GM23248 (cell line): Measurements from ENCODE around the gene TMEM273. TPM values are rescaled to one million over a fixed set of nuclear protein-coding genes. Genes with fewer than 3 reads are reported as not detected.
A peak's percentile ranks its signal among the peaks of the same experiment; 100 is the strongest.

Experiments
- DNase-seq: peaks from one replicate; pipeline ENCODE4 v3.0.0-alpha.2; 2015
- H2AFZ ChIP-seq: fragments of 200-600 bp; sonication (generic); 2 replicates; pipeline ENCODE4 v1.6.1; 2016; ENCODE audit warnings: antibody characterized with exemption
- H3F3A ChIP-seq: fragments of 200-600 bp; sonication (generic); 2 replicates; pipeline ENCODE4 v1.6.1; 2016; ENCODE audit warnings: mild to moderate bottlenecking, antibody characterized with exemption, mixed run types; ENCODE audit not compliant: insufficient read depth
- H3K27ac ChIP-seq: fragments of 200-600 bp; sonication (generic); 2 replicates; pipeline ENCODE4 v1.5.1; 2016; ENCODE audit warnings: mild to moderate bottlenecking
- H3K27me3 ChIP-seq: fragments of 200-600 bp; sonication (generic); replicated peaks from 2 replicates; pipeline ENCODE4 v1.6.1; 2016; ENCODE audit warnings: mild to moderate bottlenecking; ENCODE audit not compliant: insufficient read depth
- H3K36me3 ChIP-seq: fragments of 200-600 bp; sonication (generic); 2 replicates; pipeline ENCODE4 v1.6.1; 2016; ENCODE audit warnings: low read depth, mild to moderate bottlenecking
- H3K4me1 ChIP-seq: fragments of 200-600 bp; sonication (generic); 2 replicates; pipeline ENCODE4 v1.6.1; 2016; ENCODE audit warnings: mild to moderate bottlenecking; ENCODE audit not compliant: insufficient read depth
- H3K4me2 ChIP-seq: fragments of 200-600 bp; sonication (generic); one replicate; pipeline ENCODE4 v1.6.1; 2016; ENCODE audit warnings: mild to moderate bottlenecking; ENCODE audit not compliant: unreplicated experiment
- H3K4me3 ChIP-seq: fragments of 200-600 bp; sonication (generic); 2 replicates; pipeline ENCODE4 v1.5.1; 2016; ENCODE audit warnings: mild to moderate bottlenecking
- H3K79me2 ChIP-seq: fragments of 200-600 bp; sonication (generic); 2 replicates; pipeline ENCODE4 v1.6.1; 2016; ENCODE audit warnings: mild to moderate bottlenecking; ENCODE audit not compliant: insufficient read depth
- H3K9ac ChIP-seq: fragments of 200-600 bp; sonication (generic); 2 replicates; pipeline ENCODE4 v1.6.1; 2016; ENCODE audit warnings: mild to moderate bottlenecking
- H3K9me2 ChIP-seq: fragments of 200-600 bp; sonication (generic); 2 replicates; pipeline ENCODE4 v1.6.1; 2016; ENCODE audit warnings: mixed run types, mild to moderate bottlenecking, moderate library complexity; ENCODE audit not compliant: insufficient read depth
- H3K9me3 ChIP-seq: fragments of 200-600 bp; sonication (generic); one replicate; pipeline ENCODE4 v1.6.1; 2017; ENCODE audit warnings: low read depth
- H4K20me1 ChIP-seq: fragments of 200-600 bp; sonication (generic); 2 replicates; pipeline ENCODE4 v1.6.0; 2016; ENCODE audit not compliant: insufficient read depth
- EZH2 ChIP-seq: fragments of 200-600 bp; sonication (generic); IDR thresholded peaks from 2 replicates; pipeline ENCODE4 v1.6.1; 2018; ENCODE audit warnings: antibody characterized with exemption, mild to moderate bottlenecking; ENCODE audit not compliant: insufficient read depth, poor library complexity, severe bottlenecking
- EZH2phosphoT487 ChIP-seq: fragments of 200-600 bp; sonication (generic); IDR thresholded peaks from 2 replicates; pipeline ENCODE4 v1.6.1; 2018; ENCODE audit warnings: antibody characterized with exemption, moderate library complexity, mild to moderate bottlenecking, low read depth; ENCODE audit not compliant: insufficient read depth
- WGBS, 2 experiments: methylation state at CpG; one replicate each; pipeline ENCODE4 v1.1.6; 2015 to 2017; ENCODE audit warnings: low lambda C conversion rate in 2 of 2, low coverage in 1 of 2; ENCODE audit errors: missing lambda C conversion rate in 2 of 2; 5-methylcytosine and 5-hydroxymethylcytosine counted together
- in situ Hi-C: fragments of 300-500 bp; cut with MboI; formaldehyde crosslinking; loops from 2 replicates; pipeline ENCODE4 v1.15.0; 2020
- polyA plus RNA-seq: library from polyadenylated mRNA; unstranded; fragments of >200 nt; fragmentation: Nextera tagmentation; extraction: Ambion mirVana; gene quantifications from 2 replicates; pipeline ENCODE4 v1.2.1, GENCODE V29; 2016
- total RNA-seq: library from RNA; depleted of rRNA; stranded (reverse); fragments of >200 nt; shearing (Covaris generic); gene quantifications from 2 replicates; pipeline ENCODE4 v1.2.3, GENCODE V29; 2014

Gene TMEM273
- total and polyA plus RNA-seq, 2 experiments from 2014 or later: not detected

- Histone ChIP-seq H3K79me2 (peaks cover 49% of the 10 kb centered on the region), H3K27me3 (no peaks in the 10 kb centered on the region), H3K27ac (no peak overlapping the region), H3K36me3 (no peaks in the 10 kb centered on the region), H3K4me2 (no peak overlapping the region), H2AFZ (no peak overlapping the region), H3K9me3 (no peaks in the 10 kb centered on the region), H3K9me2 (no peaks in the 10 kb centered on the region), H3K4me3 (no peak overlapping the region), H3K4me1 (peaks cover 32% of the 10 kb centered on the region), H3K9ac (no peak overlapping the region), H4K20me1 (no peaks in the 10 kb centered on the region), H3F3A (peaks cover 6% of the 10 kb centered on the region)
- TF ChIP-seq EZH2 (no peak), EZH2phosphoT487 (no peak)
- no peak for DNase-seq
- in situ Hi-C loops: no loop called here
- 57 to 63% methylated on average over 3 of the region's 3 CpGs for WGBS, 2 experiments
Observed at GRCh38 chr10:49112098-49112497, 76.1 kb downstream of the TMEM273 start.

GRCh38 chr10:49111320-49111698 lies 76.9 kb downstream of the TMEM273 start:
- no peaks in the 10 kb centered on the region for H4K20me1 ChIP-seq
- H3K4me3 ChIP-seq: no peak overlapping the region
- H3K4me2 ChIP-seq: no peak overlapping the region
- peaks cover 53% of the 10 kb centered on the region for H3K79me2 ChIP-seq
- H2AFZ ChIP-seq: no peak overlapping the region
- no peak overlapping the region for H3K9ac ChIP-seq
- H3K27me3 ChIP-seq: no peaks in the 10 kb centered on the region
- 77 to 80% methylated on average over 8 of the region's 8 CpGs for WGBS, 2 experiments
- H3K9me2 ChIP-seq: no peaks in the 10 kb centered on the region
- no peaks in the 10 kb centered on the region for H3K9me3 ChIP-seq
- DNase-seq: no peak
- TF ChIP-seq EZH2phosphoT487 (no peak), EZH2 (no peak)
- in situ Hi-C loops: no loop called here
- peaks cover 38% of the 10 kb centered on the region for H3K4me1 ChIP-seq
- peaks cover 6% of the 10 kb centered on the region for H3F3A ChIP-seq
- no peaks in the 10 kb centered on the region for H3K36me3 ChIP-seq
- H3K27ac ChIP-seq: no peak overlapping the region

GRCh38 chr10:49110684-49111319 lies 77.4 kb downstream of the TMEM273 start:
- WGBS, 2 experiments: 97 to 99% methylated on average over 4 of the region's 4 CpGs
- TF ChIP-seq EZH2phosphoT487 (no peak), EZH2 (no peak)
- H3K9me2 ChIP-seq: no peaks in the 10 kb centered on the region
- H3K79me2 ChIP-seq: peaks cover 58% of the 10 kb centered on the region
- H3K36me3 ChIP-seq: no peaks in the 10 kb centered on the region
- H3K9ac ChIP-seq: no peak overlapping the region
- H3F3A ChIP-seq: peaks cover 6% of the 10 kb centered on the region
- no peaks in the 10 kb centered on the region for H3K9me3 ChIP-seq
- H3K4me2 ChIP-seq: no peak overlapping the region
- no peak overlapping the region for H3K4me3 ChIP-seq
- no peaks in the 10 kb centered on the region for H4K20me1 ChIP-seq
- no peak overlapping the region for H2AFZ ChIP-seq
- in situ Hi-C loops: no loop called here
- no peaks in the 10 kb centered on the region for H3K27me3 ChIP-seq
- H3K27ac ChIP-seq: no peak overlapping the region
- peaks cover 40% of the 10 kb centered on the region for H3K4me1 ChIP-seq
- no peak for DNase-seq

GRCh38 chr10:49109669-49110340 lies 78.4 kb downstream of the TMEM273 start:
- WGBS, 2 experiments: 33 to 37% methylated on average over 9 of the region's 9 CpGs
- peaks cover 40% of the 10 kb centered on the region for H3K4me1 ChIP-seq
- H3K9me2 ChIP-seq: no peaks in the 10 kb centered on the region
- H2AFZ ChIP-seq: no peak overlapping the region
- no peaks in the 10 kb centered on the region for H3K36me3 ChIP-seq
- H3K27me3 ChIP-seq: no peaks in the 10 kb centered on the region
- H3K4me2 ChIP-seq: peak overlapping the region; percentile 16
- no peaks in the 10 kb centered on the region for H3K9me3 ChIP-seq
- no peak for TF ChIP-seq EZH2phosphoT487
- no peak for TF ChIP-seq EZH2
- in situ Hi-C loops: no loop called here
- H3K27ac ChIP-seq: no peak overlapping the region
- DNase-seq: peak; percentile 81
- H3K79me2 ChIP-seq: peaks cover 61% of the 10 kb centered on the region
- H3K4me3 ChIP-seq: no peak overlapping the region
- H3F3A ChIP-seq: peaks cover 6% of the 10 kb centered on the region
- no peaks in the 10 kb centered on the region for H4K20me1 ChIP-seq
- no peak overlapping the region for H3K9ac ChIP-seq
